HAP-1 (cell line): ENCODE results near the gene C2CD3.

Experiments used
- DNase-seq, 2 experiments: peaks; one replicate each; pipeline ENCODE4 v3.0.0-alpha.2; 2016 to 2020; ENCODE audit warnings: low spot score in 2 of 2
- H3K27me3 ChIP-seq: fragments of 250-450 bp; sonication (Bioruptor Pico); 2 replicates; pipeline ENCODE4 v1.5.1; 2020; ENCODE audit warnings: low read depth, mild to moderate bottlenecking, moderate library complexity
- H3K36me3 ChIP-seq: fragments of 250-450 bp; sonication (Bioruptor Pico); replicated peaks from 2 replicates; pipeline ENCODE4 v1.5.1; 2020; ENCODE audit warnings: mild to moderate bottlenecking
- H3K4me1 ChIP-seq: fragments of 250-450 bp; sonication (Bioruptor Pico); 2 replicates; pipeline ENCODE4 v1.5.1; 2020; ENCODE audit warnings: mild to moderate bottlenecking
- H3K4me3 ChIP-seq: fragments of 250-450 bp; sonication (Bioruptor Pico); 2 replicates; pipeline ENCODE4 v1.5.1; 2020; ENCODE audit warnings: mild to moderate bottlenecking, moderate library complexity
- H3K9me3 ChIP-seq: fragments of 250-450 bp; sonication (Bioruptor Pico); 2 replicates; pipeline ENCODE4 v1.5.1; 2020; ENCODE audit warnings: mild to moderate bottlenecking, moderate library complexity
- in situ Hi-C: fragments of 300-500 bp; cut with MboI; formaldehyde crosslinking; loops from 3 replicates; pipeline ENCODE4 v1.14.3; 2020; ENCODE audit warnings: low sequenced_read_pairs, inconsistent platforms, mixed read lengths

Gene C2CD3

DNA sequence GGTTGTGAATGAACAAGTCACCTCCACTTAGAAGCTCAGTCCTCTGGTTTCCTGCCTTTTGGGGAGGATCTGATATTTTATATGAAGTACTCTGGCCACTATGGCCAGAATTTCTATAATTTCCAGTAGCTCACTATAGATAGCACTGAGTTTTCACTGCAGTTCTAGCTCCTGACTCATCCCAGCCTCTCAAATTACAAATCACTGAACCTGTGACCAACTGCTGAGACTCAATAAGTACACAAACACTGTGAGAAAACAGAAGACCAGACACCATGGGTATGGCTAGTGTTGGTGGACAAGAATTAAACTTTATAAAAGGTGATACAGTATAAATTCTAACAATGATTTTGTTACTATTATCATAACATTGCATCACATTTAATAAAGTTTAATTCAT, 114.9 kb downstream of the C2CD3 start:
- Histone ChIP-seq H3K9me3 (no peaks in the 10 kb centered on the region), H3K27me3 (no peaks in the 10 kb centered on the region), H3K4me3 (no peak overlapping the region), H3K4me1 (no peaks in the 10 kb centered on the region), H3K36me3 (no peaks in the 10 kb centered on the region; the same call in 1 of the 2 replicates)
- in situ Hi-C loops = no loop called here
- DNase-seq = no peak

DNA sequence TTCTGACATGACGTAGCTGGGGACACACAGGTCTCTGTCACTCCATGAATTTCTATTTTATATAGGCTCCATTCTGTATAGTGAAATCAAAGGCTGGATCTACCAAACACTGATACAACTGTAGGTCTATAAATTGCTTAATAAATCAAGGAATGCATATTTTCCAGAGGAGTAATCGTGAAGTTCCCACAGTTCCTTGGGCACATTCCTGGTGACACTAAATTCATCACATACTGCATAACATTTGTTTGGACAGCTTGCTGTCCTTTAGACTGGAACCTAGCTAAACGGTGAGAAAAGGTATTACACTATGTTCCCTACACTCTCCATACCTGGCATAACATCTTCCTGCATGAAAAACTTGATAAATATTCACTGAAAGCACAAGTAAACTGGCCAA, 120.3 kb downstream of the C2CD3 start:
- Histone ChIP-seq H3K4me3 (no peak overlapping the region), H3K27me3 (no peaks in the 10 kb centered on the region), H3K36me3 (0 out of 2 replicates have a peak, but pooled peaks cover 4% of the 10 kb centered on the region), H3K9me3 (no peaks in the 10 kb centered on the region), H3K4me1 (no peaks in the 10 kb centered on the region)
- in situ Hi-C loops = no loop called here
- DNase-seq = no peak

- DNase-seq = no peak
- in situ Hi-C loops = no loop called here
Observed at GRCh38 chr11:74048993-74049392, 121.8 kb downstream of the C2CD3 start.

GRCh38 chr11:74044538-74044937, 126.3 kb downstream of the C2CD3 start:
- in situ Hi-C loops = no loop called here
- H3K4me3 ChIP-seq = no peak overlapping the region
- DNase-seq = peak; percentile 13 to 82
- H3K9me3 ChIP-seq = no peaks in the 10 kb centered on the region
- peaks cover 6% of the 10 kb centered on the region for H3K4me1 ChIP-seq
- H3K36me3 ChIP-seq = 0 out of 2 replicates have a peak, but pooled peaks cover 4% of the 10 kb centered on the region
- no peaks in the 10 kb centered on the region for H3K27me3 ChIP-seq

More at GRCh38 chr11:74048993-74049392, 121.8 kb downstream of the C2CD3 start:
- H3K4me1 ChIP-seq = peaks cover 6% of the 10 kb centered on the region
- H3K4me3 ChIP-seq = no peak overlapping the region
- H3K27me3 ChIP-seq = no peaks in the 10 kb centered on the region
- H3K9me3 ChIP-seq = no peaks in the 10 kb centered on the region
- 0 out of 2 replicates have a peak, but pooled peaks cover 4% of the 10 kb centered on the region for H3K36me3 ChIP-seq

DNA sequence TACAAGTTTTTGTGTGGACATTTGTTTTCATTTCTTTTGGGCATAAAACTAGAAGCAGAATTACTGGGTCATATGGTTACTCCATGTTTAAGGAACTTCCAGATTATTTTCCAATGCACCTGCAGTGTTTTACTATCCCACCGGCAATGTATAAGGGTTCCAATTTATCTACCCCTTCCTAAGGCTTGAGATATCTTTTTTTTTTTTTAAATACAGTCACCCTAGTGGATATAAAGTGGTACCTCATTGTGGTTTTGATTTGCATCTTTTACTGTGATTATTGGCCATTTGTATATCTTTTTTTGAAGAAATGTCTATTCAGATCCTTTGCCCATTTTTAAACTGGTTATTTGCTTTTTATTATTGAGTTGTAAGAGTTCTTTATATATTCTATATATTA, 127.4 kb downstream of the C2CD3 start:
- DNase-seq = no peak
- H3K36me3 ChIP-seq = 0 out of 2 replicates have a peak, but pooled peaks cover 4% of the 10 kb centered on the region
- H3K27me3 ChIP-seq = no peaks in the 10 kb centered on the region
- no peaks in the 10 kb centered on the region for H3K9me3 ChIP-seq
- peaks cover 6% of the 10 kb centered on the region for H3K4me1 ChIP-seq
- no peak overlapping the region for H3K4me3 ChIP-seq
- in situ Hi-C loops = no loop called here

- Histone ChIP-seq H3K4me1 (no peaks in the 10 kb centered on the region), H3K36me3 (peaks cover 15% of the 10 kb centered on the region), H3K4me3 (no peak overlapping the region), H3K27me3 (no peaks in the 10 kb centered on the region), H3K9me3 (no peaks in the 10 kb centered on the region)
- in situ Hi-C loops = no loop called here
- DNase-seq = no peak
Observed at GRCh38 chr11:74037309-74037708, 133.5 kb downstream of the C2CD3 start.

- H3K4me3 ChIP-seq = no peak overlapping the region
- peaks cover 15% of the 10 kb centered on the region for H3K36me3 ChIP-seq
- no peaks in the 10 kb centered on the region for H3K9me3 ChIP-seq
- in situ Hi-C loops = no loop called here
- no peaks in the 10 kb centered on the region for H3K4me1 ChIP-seq
- DNase-seq = no peak
- H3K27me3 ChIP-seq = no peaks in the 10 kb centered on the region
Observed at GRCh38 chr11:74035264-74035663, 135.5 kb downstream of the C2CD3 start.

GRCh38 chr11:74033046-74033445, 137.8 kb downstream of the C2CD3 start:
- Histone ChIP-seq H3K4me1 (no peaks in the 10 kb centered on the region), H3K27me3 (no peaks in the 10 kb centered on the region), H3K9me3 (no peaks in the 10 kb centered on the region), H3K4me3 (no peak overlapping the region), H3K36me3 (peaks cover 15% of the 10 kb centered on the region)
- DNase-seq = no peak
- in situ Hi-C loops = no loop called here

- no peak for DNase-seq
- Histone ChIP-seq H3K4me3 (no peak overlapping the region), H3K4me1 (no peaks in the 10 kb centered on the region), H3K36me3 (peaks cover 9% of the 10 kb centered on the region; the same call in 1 of the 2 replicates), H3K9me3 (no peaks in the 10 kb centered on the region), H3K27me3 (no peaks in the 10 kb centered on the region)
- in situ Hi-C loops = no loop called here
Observed at GRCh38 chr11:74030723-74031676, 139.8 kb downstream of the C2CD3 start.

- DNase-seq = no peak
- in situ Hi-C loops = no loop called here
Observed at GRCh38 chr11:74025467-74026166, 145.2 kb downstream of the C2CD3 start.

GRCh38 chr11:74024261-74025029, 146.4 kb downstream of the C2CD3 start:
- in situ Hi-C loops = no loop called here
- no peak overlapping the region for H3K4me3 ChIP-seq
- no peak for DNase-seq
- no peaks in the 10 kb centered on the region; the same call in 1 of the 2 replicates for H3K36me3 ChIP-seq
- no peaks in the 10 kb centered on the region for H3K27me3 ChIP-seq
- H3K9me3 ChIP-seq = no peaks in the 10 kb centered on the region
- H3K4me1 ChIP-seq = no peaks in the 10 kb centered on the region

More at GRCh38 chr11:74025467-74026166, 145.2 kb downstream of the C2CD3 start:
- Histone ChIP-seq H3K9me3 (no peaks in the 10 kb centered on the region), H3K4me3 (no peak overlapping the region), H3K27me3 (no peaks in the 10 kb centered on the region), H3K36me3 (no peaks in the 10 kb centered on the region), H3K4me1 (no peaks in the 10 kb centered on the region)

DNA sequence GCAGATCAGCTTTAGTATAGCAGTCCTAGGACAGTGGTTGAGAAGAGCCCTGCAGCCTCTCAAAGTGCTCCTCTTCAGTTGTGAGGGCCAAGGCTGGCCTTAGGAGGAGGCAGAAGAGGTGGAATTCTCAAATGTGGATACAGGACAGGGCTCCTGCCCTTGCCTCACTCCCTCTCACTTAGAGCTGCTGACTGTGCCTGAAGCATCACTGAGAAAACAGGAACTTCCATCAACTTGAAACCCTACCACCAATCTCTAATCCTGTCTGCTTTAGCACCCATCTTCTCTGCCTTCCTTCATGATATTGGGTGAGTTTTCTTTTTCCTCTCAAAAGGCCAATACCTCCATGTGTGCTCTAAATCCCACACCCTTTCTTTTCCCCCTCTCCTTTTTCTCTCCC, 147.5 kb downstream of the C2CD3 start:
- Histone ChIP-seq H3K27me3 (no peaks in the 10 kb centered on the region), H3K36me3 (no peaks in the 10 kb centered on the region; the same call in 1 of the 2 replicates), H3K9me3 (no peaks in the 10 kb centered on the region), H3K4me1 (no peaks in the 10 kb centered on the region), H3K4me3 (no peak overlapping the region)
- in situ Hi-C loops = no loop called here
- DNase-seq = no peak

DNA sequence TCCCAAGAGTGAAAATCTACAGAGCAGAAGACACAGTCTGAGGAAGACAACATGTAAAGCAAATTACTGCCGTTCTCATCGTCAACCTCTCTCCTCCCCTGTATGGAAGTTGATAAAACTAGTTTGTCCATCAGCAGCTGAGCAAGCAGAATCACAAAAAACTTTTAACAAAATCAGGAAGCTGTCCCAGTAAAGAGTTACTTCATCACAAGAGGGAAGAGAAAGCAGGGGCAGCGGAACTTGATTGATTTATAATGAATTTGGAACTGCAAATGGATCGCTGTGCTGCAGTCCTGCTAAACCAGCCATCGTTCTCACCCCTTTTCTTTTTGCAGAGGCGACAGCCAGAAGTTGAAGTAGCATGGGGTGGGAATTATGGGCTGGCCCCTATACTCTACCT, 148.3 kb downstream of the C2CD3 start:
- H3K27me3 ChIP-seq = no peaks in the 10 kb centered on the region
- in situ Hi-C loops = no loop called here
- H3K4me1 ChIP-seq = no peaks in the 10 kb centered on the region
- H3K36me3 ChIP-seq = no peaks in the 10 kb centered on the region; the same call in 1 of the 2 replicates
- no peak overlapping the region for H3K4me3 ChIP-seq
- no peaks in the 10 kb centered on the region for H3K9me3 ChIP-seq
- no peak for DNase-seq
